Karpas-422 (cell line): Measurements from ENCODE around the gene LIPG. TPM values are rescaled to one million over a fixed set of nuclear protein-coding genes. Genes with fewer than 3 reads are reported as not detected.

ENCODE experiments used
- DNase-seq: peaks from one replicate; pipeline ENCODE4 v3.0.0-alpha.2; 2015
- H2AFZ ChIP-seq: fragments of 200-600 bp; sonication (generic); 2 replicates; pipeline ENCODE4 v1.6.1; 2014; ENCODE audit warnings: antibody characterized with exemption, low read length, mixed read lengths
- H3K27ac ChIP-seq: fragments of 200-600 bp; sonication (generic); 2 replicates; pipeline ENCODE4 v1.5.1; 2014; ENCODE audit warnings: mild to moderate bottlenecking, low read length, moderate library complexity
- H3K27me3 ChIP-seq: fragments of 200-600 bp; sonication (generic); 2 replicates; pipeline ENCODE4 v1.6.1; 2014; ENCODE audit warnings: low read length, mixed read lengths
- H3K36me3 ChIP-seq: fragments of 200-600 bp; sonication (generic); 2 replicates; pipeline ENCODE4 v1.6.1; 2014; ENCODE audit warnings: low read length, mixed read lengths; ENCODE audit not compliant: insufficient read depth
- H3K4me1 ChIP-seq: fragments of 200-600 bp; sonication (generic); 2 replicates; pipeline ENCODE4 v1.6.1; 2014; ENCODE audit warnings: mild to moderate bottlenecking, low read length, mixed read lengths
- H3K4me2 ChIP-seq: fragments of 200-600 bp; sonication (generic); 2 replicates; pipeline ENCODE4 v1.6.1; 2014; ENCODE audit warnings: low read length, low read depth, mild to moderate bottlenecking; ENCODE audit not compliant: poor library complexity, severe bottlenecking
- H3K4me3 ChIP-seq: fragments of 200-600 bp; sonication (generic); 2 replicates; pipeline ENCODE4 v1.5.1; 2014; ENCODE audit warnings: mild to moderate bottlenecking, antibody characterized with exemption, low read length, mixed read lengths
- H3K79me2 ChIP-seq: fragments of 200-600 bp; sonication (generic); 2 replicates; pipeline ENCODE4 v1.6.1; 2014; ENCODE audit warnings: mild to moderate bottlenecking, low read length, mixed read lengths
- H3K9ac ChIP-seq: fragments of 200-600 bp; sonication (generic); 2 replicates; pipeline ENCODE4 v1.6.0; 2014; ENCODE audit warnings: low read length
- H3K9me2 ChIP-seq: fragments of 200-600 bp; sonication (generic), shearing (Covaris generic); replicated peaks from 2 replicates; pipeline ENCODE4 v1.6.0; 2014; ENCODE audit warnings: mild to moderate bottlenecking, low read length, moderate library complexity; ENCODE audit not compliant: insufficient read depth
- H3K9me3 ChIP-seq: fragments of 300-700, 200-600 bp; sonication (generic); 2 replicates; pipeline ENCODE4 v1.6.1; 2014; ENCODE audit warnings: low read length, mixed read lengths
- H4K20me1 ChIP-seq: fragments of 200-600 bp; sonication (generic); 2 replicates; pipeline ENCODE4 v1.6.1; 2014; ENCODE audit warnings: mild to moderate bottlenecking, antibody characterized with exemption, low read length, low read depth; ENCODE audit not compliant: insufficient read depth
- total RNA-seq: library from RNA; depleted of rRNA; stranded (reverse); fragments of >200 nt; shearing (Covaris generic); gene quantifications from 2 replicates; pipeline ENCODE4 v1.2.3, GENCODE V29; 2014; ENCODE audit warnings: low replicate concordance

LIPG gene
- total RNA-seq, 1 experiment from 2014 or later, result not detected

GRCh38 chr18:49625021-49625691 lies 63.3 kb downstream of the LIPG start:
- Histone ChIP-seq H3K4me2 (no peak overlapping the region), H4K20me1 (no peaks in the 10 kb centered on the region), H3K27ac (no peak overlapping the region), H3K9me2 (no peaks in the 10 kb centered on the region), H3K79me2 (no peaks in the 10 kb centered on the region), H3K9me3 (no peaks in the 10 kb centered on the region), H3K9ac (no peak overlapping the region), H3K27me3 (no peaks in the 10 kb centered on the region), H2AFZ (no peak overlapping the region; the same call in 1 of the 2 replicates), H3K36me3 (no peaks in the 10 kb centered on the region), H3K4me3 (no peak overlapping the region), H3K4me1 (no peaks in the 10 kb centered on the region)
- DNase-seq, result no peak

GRCh38 chr18:49626842-49627467 lies 65.1 kb downstream of the LIPG start:
- Histone ChIP-seq H3K27ac (no peak overlapping the region), H3K9me3 (no peaks in the 10 kb centered on the region), H3K4me2 (no peak overlapping the region), H3K79me2 (no peaks in the 10 kb centered on the region), H3K9me2 (no peaks in the 10 kb centered on the region), H3K4me1 (no peaks in the 10 kb centered on the region), H3K36me3 (no peaks in the 10 kb centered on the region), H4K20me1 (no peaks in the 10 kb centered on the region), H3K27me3 (no peaks in the 10 kb centered on the region), H3K9ac (no peak overlapping the region), H2AFZ (no peak overlapping the region), H3K4me3 (no peak overlapping the region)
- DNase-seq, result no peak

- no peak for DNase-seq
- no peak overlapping the region for H3K27ac ChIP-seq
- no peaks in the 10 kb centered on the region for H3K4me1 ChIP-seq
- no peaks in the 10 kb centered on the region for H3K9me2 ChIP-seq
- no peak overlapping the region for H3K9ac ChIP-seq
- no peak overlapping the region for H2AFZ ChIP-seq
- H3K27me3 ChIP-seq, result no peaks in the 10 kb centered on the region
- no peaks in the 10 kb centered on the region for H3K36me3 ChIP-seq
- no peaks in the 10 kb centered on the region for H3K9me3 ChIP-seq
- no peaks in the 10 kb centered on the region for H4K20me1 ChIP-seq
- no peak overlapping the region for H3K4me3 ChIP-seq
- H3K4me2 ChIP-seq, result no peak overlapping the region
- H3K79me2 ChIP-seq, result no peaks in the 10 kb centered on the region
Observed at GRCh38 chr18:49628119-49628518, 66.3 kb downstream of the LIPG start.

GRCh38 chr18:49628881-49629795 lies 67.3 kb downstream of the LIPG start:
- H3K4me2 ChIP-seq, result no peak overlapping the region
- DNase-seq, result no peak
- no peaks in the 10 kb centered on the region for H3K27me3 ChIP-seq
- no peak overlapping the region for H2AFZ ChIP-seq
- no peaks in the 10 kb centered on the region for H4K20me1 ChIP-seq
- no peak overlapping the region for H3K9ac ChIP-seq
- H3K9me3 ChIP-seq, result no peaks in the 10 kb centered on the region
- H3K9me2 ChIP-seq, result no peaks in the 10 kb centered on the region
- H3K79me2 ChIP-seq, result no peaks in the 10 kb centered on the region
- H3K4me1 ChIP-seq, result no peaks in the 10 kb centered on the region
- no peaks in the 10 kb centered on the region for H3K36me3 ChIP-seq
- H3K27ac ChIP-seq, result no peak overlapping the region
- no peak overlapping the region for H3K4me3 ChIP-seq

GRCh38 chr18:49630246-49630699 lies 68.4 kb downstream of the LIPG start:
- H4K20me1 ChIP-seq, result no peaks in the 10 kb centered on the region
- H3K27me3 ChIP-seq, result no peaks in the 10 kb centered on the region
- H3K9ac ChIP-seq, result no peak overlapping the region
- no peaks in the 10 kb centered on the region for H3K4me1 ChIP-seq
- H3K4me2 ChIP-seq, result no peak overlapping the region
- H3K4me3 ChIP-seq, result no peak overlapping the region
- DNase-seq, result no peak
- H3K36me3 ChIP-seq, result no peaks in the 10 kb centered on the region
- H2AFZ ChIP-seq, result no peak overlapping the region
- no peaks in the 10 kb centered on the region for H3K79me2 ChIP-seq
- no peak overlapping the region for H3K27ac ChIP-seq
- H3K9me2 ChIP-seq, result no peaks in the 10 kb centered on the region
- H3K9me3 ChIP-seq, result no peaks in the 10 kb centered on the region

- no peaks in the 10 kb centered on the region for H3K4me1 ChIP-seq
- H3K9me3 ChIP-seq, result no peaks in the 10 kb centered on the region
- no peak overlapping the region for H2AFZ ChIP-seq
- no peaks in the 10 kb centered on the region for H3K36me3 ChIP-seq
- DNase-seq, result no peak
- no peak overlapping the region for H3K9ac ChIP-seq
- no peak overlapping the region for H3K4me3 ChIP-seq
- no peaks in the 10 kb centered on the region for H3K27me3 ChIP-seq
- no peak overlapping the region for H3K27ac ChIP-seq
- no peaks in the 10 kb centered on the region for H4K20me1 ChIP-seq
- no peaks in the 10 kb centered on the region for H3K9me2 ChIP-seq
- H3K4me2 ChIP-seq, result no peak overlapping the region
- no peaks in the 10 kb centered on the region for H3K79me2 ChIP-seq
Observed at GRCh38 chr18:49631146-49631866, 69.4 kb downstream of the LIPG start.

GRCh38 chr18:49632588-49632987 lies 70.7 kb downstream of the LIPG start:
- no peaks in the 10 kb centered on the region for H3K4me1 ChIP-seq
- no peaks in the 10 kb centered on the region for H3K79me2 ChIP-seq
- H3K9me2 ChIP-seq, result no peaks in the 10 kb centered on the region
- no peak overlapping the region for H3K4me3 ChIP-seq
- H3K27ac ChIP-seq, result no peak overlapping the region
- no peak overlapping the region for H2AFZ ChIP-seq
- no peak overlapping the region for H3K4me2 ChIP-seq
- H3K36me3 ChIP-seq, result no peaks in the 10 kb centered on the region
- no peaks in the 10 kb centered on the region for H3K27me3 ChIP-seq
- DNase-seq, result no peak
- H3K9ac ChIP-seq, result no peak overlapping the region
- no peaks in the 10 kb centered on the region for H4K20me1 ChIP-seq
- no peaks in the 10 kb centered on the region for H3K9me3 ChIP-seq
